ENCODE measurements around the gene COL8A2.
"Not testable (repeated sequence)": the region's sequence is repeated elsewhere in the genome, so short reads cannot be mapped to it uniquely, and the experiment has no call there.

COL8A2 gene

GRCh38 chr1:36161641-36162531 lies 36.9 kb upstream of the COL8A2 start:
- DNase-seq, result peak; percentile 72
- Mint-ChIP-seq H3K9me3 (no peaks in the 10 kb centered on the region), H3K4me3 (peak overlapping the region; percentile 71), H3K4me1 (peaks cover 74% of the 10 kb centered on the region), H3K27me3 (no peaks in the 10 kb centered on the region), H3K36me3 (peaks cover 63% of the 10 kb centered on the region), H3K27ac (peak overlapping the region; percentile 91)
- CTCF ChIA-PET, result interaction anchor here (1.0 to 8.2 kb wide), 6 partner anchors 8 to 145 kb away, joined by 3 to 72 read pairs (median 4); partner anchors contain the start of gene TRAPPC3

- peak overlapping the region; percentile 91 for H3K27ac Mint-ChIP-seq
- H3K4me1 Mint-ChIP-seq, result peaks cover 69% of the 10 kb centered on the region
- no peaks in the 10 kb centered on the region for H3K9me3 Mint-ChIP-seq
- peak overlapping the region; percentile 71 for H3K4me3 Mint-ChIP-seq
- CTCF ChIA-PET, result interaction anchor here (0.6 to 8.2 kb wide), 7 partner anchors 9 to 1326 kb away, joined by 3 to 72 read pairs (median 4); partner anchors contain the start of gene TRAPPC3
- H3K36me3 Mint-ChIP-seq, result peaks cover 58% of the 10 kb centered on the region
- no peaks in the 10 kb centered on the region for H3K27me3 Mint-ChIP-seq
- DNase-seq, result peak; percentile 86
These were observed 36.0 kb upstream of the COL8A2 start for GRCh38 chr1:36160949-36161485.

- Mint-ChIP-seq H3K36me3 (peaks cover 56% of the 10 kb centered on the region), H3K27ac (peak overlapping the region; percentile 91), H3K9me3 (no peaks in the 10 kb centered on the region), H3K4me1 (peaks cover 69% of the 10 kb centered on the region), H3K27me3 (no peaks in the 10 kb centered on the region), H3K4me3 (peak overlapping the region; percentile 71)
- DNase-seq, result no peak
- CTCF ChIA-PET, result interaction anchor here (0.6 to 8.2 kb wide), 8 partner anchors 10 to 147 kb away, joined by 3 to 72 read pairs (median 4); partner anchors contain the start of gene TRAPPC3
These were observed 35.4 kb upstream of the COL8A2 start for GRCh38 chr1:36160388-36160948.

GRCh38 chr1:36159614-36160387 lies 34.8 kb upstream of the COL8A2 start:
- CTCF ChIA-PET, result interaction anchor here (0.6 to 8.2 kb wide), 6 partner anchors 9 to 126 kb away, joined by 3 to 72 read pairs (median 6); partner anchors contain the start of gene TRAPPC3
- Mint-ChIP-seq H3K27me3 (no peaks in the 10 kb centered on the region), H3K27ac (peak overlapping the region; percentile 91), H3K9me3 (no peaks in the 10 kb centered on the region), H3K4me3 (peak overlapping the region; percentile 71), H3K36me3 (peaks cover 55% of the 10 kb centered on the region), H3K4me1 (peaks cover 74% of the 10 kb centered on the region)
- DNase-seq, result no peak

- Mint-ChIP-seq H3K36me3 (peaks cover 47% of the 10 kb centered on the region), H3K27ac (peak overlapping the region; percentile 91), H3K4me3 (peak overlapping the region; percentile 94), H3K4me1 (peaks cover 75% of the 10 kb centered on the region)
- not testable (repeated sequence) for H3K27me3 Mint-ChIP-seq, H3K9me3 Mint-ChIP-seq, DNase-seq
- CTCF ChIA-PET, result interaction anchor here (0.6 to 8.2 kb wide), 3 partner anchors 8 to 127 kb away, joined by 3 to 72 read pairs (median 70); partner anchors contain the start of gene TRAPPC3
These were observed 33.8 kb upstream of the COL8A2 start for GRCh38 chr1:36158827-36159252.

GRCh38 chr1:36157973-36158826 lies 33.2 kb upstream of the COL8A2 start:
- H3K27ac Mint-ChIP-seq, result peak overlapping the region; percentile 87
- no peak for DNase-seq
- H3K4me3 Mint-ChIP-seq, result peak overlapping the region; percentile 94
- no peaks in the 10 kb centered on the region for H3K27me3 Mint-ChIP-seq
- H3K36me3 Mint-ChIP-seq, result peaks cover 47% of the 10 kb centered on the region
- CTCF ChIA-PET, result interaction anchor here (9.5 kb wide), 1 partner anchor 28 kb away, joined by 179 read pairs; no protein-coding TSS in a partner anchor
- H3K4me1 Mint-ChIP-seq, result peaks cover 79% of the 10 kb centered on the region
- H3K9me3 Mint-ChIP-seq, result no peaks in the 10 kb centered on the region

- H3K4me1 Mint-ChIP-seq, result peaks cover 78% of the 10 kb centered on the region
- peak; percentile 35 for DNase-seq
These were observed 32.3 kb upstream of the COL8A2 start for GRCh38 chr1:36157115-36157903.

GRCh38 chr1:36156329-36157114 lies 31.5 kb upstream of the COL8A2 start:
- no peaks in the 10 kb centered on the region for H3K27me3 Mint-ChIP-seq
- peak overlapping the region; percentile 94 for H3K4me3 Mint-ChIP-seq
- peak overlapping the region; percentile 87 for H3K27ac Mint-ChIP-seq
- peaks cover 78% of the 10 kb centered on the region for H3K4me1 Mint-ChIP-seq
- no peaks in the 10 kb centered on the region for H3K9me3 Mint-ChIP-seq
- H3K36me3 Mint-ChIP-seq, result peaks cover 36% of the 10 kb centered on the region
- CTCF ChIA-PET, result interaction anchor here (9.5 kb wide), 1 partner anchor 30 kb away, joined by 179 read pairs; no protein-coding TSS in a partner anchor
- peak; percentile 84 for DNase-seq

More at GRCh38 chr1:36157115-36157903, 32.3 kb upstream of the COL8A2 start:
- Mint-ChIP-seq H3K4me3 (peak overlapping the region; percentile 94), H3K36me3 (peaks cover 41% of the 10 kb centered on the region), H3K9me3 (no peaks in the 10 kb centered on the region), H3K27ac (peak overlapping the region; percentile 87), H3K27me3 (no peaks in the 10 kb centered on the region)
- CTCF ChIA-PET, result interaction anchor here (9.5 kb wide), 1 partner anchor 29 kb away, joined by 179 read pairs; no protein-coding TSS in a partner anchor

- peaks cover 29% of the 10 kb centered on the region for H3K36me3 Mint-ChIP-seq
- CTCF ChIA-PET, result interaction anchor here (9.5 kb wide), 1 partner anchor 31 kb away, joined by 179 read pairs; no protein-coding TSS in a partner anchor
- DNase-seq, result peak; percentile 87
These were observed 30.6 kb upstream of the COL8A2 start, which contains the start of gene MAP7D1 for GRCh38 chr1:36155408-36156328. Gene MAP7D1, plus strand, starts transcription at chr1:36156160. Its CDS starts 258 bp downstream, at chr1:36156418.

GRCh38 chr1:36154765-36155407 lies 29.9 kb upstream of the COL8A2 start:
- Mint-ChIP-seq H3K4me1 (peaks cover 77% of the 10 kb centered on the region), H3K36me3 (peaks cover 24% of the 10 kb centered on the region), H3K27me3 (no peaks in the 10 kb centered on the region), H3K27ac (peak overlapping the region; percentile 92), H3K9me3 (no peaks in the 10 kb centered on the region), H3K4me3 (peak overlapping the region; percentile 87)
- CTCF ChIA-PET, result interaction anchor here (9.5 kb wide), 1 partner anchor 32 kb away, joined by 179 read pairs; no protein-coding TSS in a partner anchor
- no peak for DNase-seq

More at GRCh38 chr1:36155408-36156328, 30.6 kb upstream of the COL8A2 start, which contains the start of gene MAP7D1:
- Mint-ChIP-seq H3K9me3 (no peaks in the 10 kb centered on the region), H3K27ac (peak within 1 kb of the TSS; percentile 92), H3K4me3 (peak within 1 kb of the TSS; percentile 94), H3K4me1 (peaks cover 77% of the 10 kb centered on the region), H3K27me3 (no peaks in the 10 kb centered on the region)
